GM18867 (cell line): ENCODE measurements around the gene LRRC4B.

Experiments used
- ATAC-seq: cut with Tn5 transposase; IDR thresholded peaks from one replicate; pipeline ENCODE4 v1.9.1; 2021; ENCODE audit warnings: mild to moderate bottlenecking, moderate library complexity; ENCODE audit not compliant: unreplicated experiment

The LRRC4B gene

DNA sequence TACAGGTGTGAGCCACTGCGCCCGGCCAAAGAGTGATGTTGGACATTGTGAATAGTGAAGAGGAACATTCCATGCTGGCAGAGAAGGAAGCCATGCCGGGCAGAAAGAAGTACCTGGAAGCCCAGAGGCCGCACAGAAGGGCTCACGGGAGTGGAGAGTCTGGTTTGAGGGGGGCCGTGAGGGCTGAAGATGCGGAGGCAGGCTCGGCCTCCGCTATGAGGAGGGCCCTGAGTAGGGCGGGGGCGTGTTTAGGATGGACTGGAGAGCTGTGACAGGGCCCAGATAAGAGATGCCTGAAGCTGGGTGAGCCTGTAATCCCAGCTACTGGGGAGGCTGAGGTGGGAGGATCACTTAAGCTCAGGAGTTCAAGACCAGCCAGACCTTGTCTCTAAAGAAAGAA, 58.9 kb downstream of the LRRC4B start:
- ATAC-seq, result no peak

DNA sequence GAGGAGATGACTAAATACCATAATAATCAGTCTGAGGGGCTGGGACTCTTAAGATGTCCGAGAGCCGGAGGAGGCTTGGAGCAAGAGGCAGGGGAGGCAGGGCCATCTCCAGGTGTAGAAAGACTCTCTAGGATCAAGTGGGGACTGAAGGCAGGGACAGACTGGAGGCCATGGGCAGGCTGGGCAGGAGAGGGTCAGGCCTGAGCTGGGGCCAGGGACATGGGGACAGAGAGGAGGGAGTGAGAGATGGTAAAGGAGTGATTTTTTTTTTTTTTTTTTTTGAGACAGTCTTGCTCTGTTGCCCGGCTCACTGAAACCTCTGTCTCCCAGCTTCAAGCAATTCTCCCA, 59.4 kb downstream of the LRRC4B start:
- no peak for ATAC-seq

DNA sequence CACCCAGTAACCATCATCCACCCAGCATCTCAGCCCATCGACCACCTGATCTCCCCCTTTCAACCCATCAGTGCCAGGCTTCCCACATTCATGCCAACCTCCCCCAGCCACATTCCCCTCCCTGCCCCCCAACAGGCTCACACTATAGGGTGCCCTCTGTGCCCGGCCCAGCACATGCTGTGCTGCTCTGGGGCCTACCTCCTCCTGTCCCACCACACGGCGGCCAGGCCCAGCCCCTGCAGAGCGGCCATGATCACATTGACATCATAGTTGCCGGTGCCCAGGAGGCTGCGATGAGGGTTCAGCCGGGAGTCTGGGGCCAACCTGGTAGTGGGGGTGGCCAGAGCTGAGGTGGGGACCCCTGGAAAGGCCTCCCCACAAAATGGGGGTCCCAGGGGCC, 60.9 kb downstream of the LRRC4B start:
- ATAC-seq, result no peak

DNA sequence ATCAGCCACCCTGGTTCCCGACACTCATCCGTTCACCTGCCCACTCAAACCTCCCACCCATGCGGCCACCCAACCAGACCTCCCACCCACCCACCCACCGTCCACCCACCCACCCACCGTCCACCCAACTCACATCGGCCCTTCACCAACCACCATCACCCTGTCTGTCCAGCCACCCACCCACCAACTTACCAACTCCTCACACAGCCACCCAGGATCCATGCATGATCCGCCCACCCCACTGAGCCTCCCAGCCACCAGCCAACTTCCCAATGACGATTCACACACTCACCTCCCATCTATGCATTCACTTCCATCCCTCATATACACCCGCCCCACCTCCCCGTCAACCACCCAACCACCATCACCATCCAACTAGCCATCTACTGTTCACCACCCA, 61.5 kb downstream of the LRRC4B start:
- ATAC-seq, result no peak

DNA sequence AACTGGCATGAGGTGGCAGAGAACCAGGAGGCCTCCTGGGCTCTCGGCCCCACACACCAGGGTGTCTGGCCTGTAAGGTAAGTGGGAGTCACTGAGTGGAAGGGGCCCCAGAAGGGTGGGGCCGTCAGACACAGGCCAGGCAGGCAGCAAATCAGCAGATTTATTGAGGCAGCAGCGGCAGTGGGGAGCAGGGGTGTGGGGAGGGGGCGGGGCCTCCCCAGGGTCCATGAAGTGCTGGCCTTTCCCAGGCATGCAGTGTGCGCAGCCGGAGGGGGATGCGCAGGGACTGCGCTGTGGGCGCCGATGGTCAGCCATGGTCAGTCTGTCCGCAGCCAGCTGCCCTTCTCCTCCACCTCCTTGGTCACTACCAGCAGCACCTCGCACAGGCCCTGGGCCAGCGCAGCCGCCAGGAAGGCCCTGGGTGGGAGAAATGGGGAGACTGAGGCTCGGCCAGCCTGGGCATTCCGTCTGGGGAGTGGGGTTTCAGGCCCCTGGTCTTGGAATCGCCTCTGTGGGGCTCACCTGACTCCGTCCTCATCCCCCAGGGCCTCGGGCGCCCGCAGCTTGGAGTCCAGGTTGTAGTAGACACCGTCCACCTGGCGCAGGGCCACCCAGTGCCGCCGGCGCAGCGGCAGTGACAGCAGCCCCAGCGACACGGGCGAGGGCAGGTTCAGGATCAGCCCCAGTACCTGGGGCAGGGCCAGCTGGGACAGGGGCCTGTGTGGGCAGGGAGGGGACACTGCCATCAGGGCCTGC, 62.2 kb downstream of the LRRC4B start:
- ATAC-seq, result no peak

DNA sequence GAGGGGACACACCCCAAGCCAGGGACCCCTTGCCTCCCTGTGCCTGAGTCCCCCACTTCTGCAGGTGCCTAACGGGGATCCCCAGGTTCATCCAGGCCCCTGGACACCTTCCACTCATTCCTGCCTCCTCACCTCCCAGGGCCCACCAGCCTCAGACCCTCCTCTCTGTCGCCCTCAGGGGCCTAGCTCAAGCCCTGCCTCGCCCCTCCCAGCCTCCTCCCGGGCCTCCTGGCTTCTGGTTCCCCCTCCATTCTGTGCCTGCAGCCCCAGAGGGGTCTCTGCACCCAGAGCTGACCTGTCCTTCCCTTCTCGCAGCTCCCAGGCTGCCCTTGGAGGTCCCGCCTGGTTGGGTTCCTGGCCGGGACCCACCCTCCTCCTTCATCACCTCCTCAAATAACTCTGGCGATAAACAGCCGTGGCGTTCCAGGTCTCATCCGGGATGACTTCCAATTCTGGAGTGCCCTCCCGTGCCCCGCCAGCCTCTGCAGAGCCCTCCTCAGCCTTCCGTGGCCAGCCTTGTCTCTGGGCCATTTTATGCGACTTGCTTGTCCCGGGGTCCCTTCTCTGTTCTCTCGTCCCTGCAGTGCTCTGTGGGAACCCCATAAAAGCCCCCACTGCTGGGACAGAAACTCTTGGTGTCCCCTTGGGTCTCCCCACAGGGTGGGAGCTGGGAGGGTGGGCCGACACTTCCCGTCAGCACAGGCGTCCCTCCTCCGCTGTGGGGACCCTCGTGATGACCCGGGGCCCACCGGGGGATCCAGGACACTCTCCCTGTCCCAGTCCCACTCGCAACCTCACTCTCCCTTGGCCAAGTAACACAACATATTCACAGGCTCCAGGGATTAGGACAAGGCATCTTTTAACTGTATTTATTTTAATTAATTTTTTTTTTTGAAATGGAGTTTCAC, 66.4 kb downstream of the LRRC4B start:
- ATAC-seq, result no peak

DNA sequence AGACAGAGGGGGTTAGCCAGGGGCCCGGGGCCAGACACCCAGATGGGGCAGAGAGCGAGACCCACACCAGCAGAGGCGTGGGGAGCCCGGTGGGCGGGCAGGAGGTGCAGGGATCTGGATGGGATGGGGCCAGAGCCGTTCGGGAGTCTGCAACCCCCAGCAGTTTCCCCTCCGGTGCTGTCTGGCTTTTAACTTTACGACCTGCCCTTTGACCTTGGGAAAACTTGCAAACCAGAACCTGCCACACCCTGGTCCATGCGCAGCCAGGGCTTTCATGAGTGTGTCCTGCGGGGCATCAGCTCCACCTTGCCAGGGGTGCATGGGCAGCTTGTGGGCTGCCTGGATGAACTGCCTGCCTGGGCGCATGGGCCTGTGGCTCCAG, 67.1 kb downstream of the LRRC4B start:
- no peak for ATAC-seq

DNA sequence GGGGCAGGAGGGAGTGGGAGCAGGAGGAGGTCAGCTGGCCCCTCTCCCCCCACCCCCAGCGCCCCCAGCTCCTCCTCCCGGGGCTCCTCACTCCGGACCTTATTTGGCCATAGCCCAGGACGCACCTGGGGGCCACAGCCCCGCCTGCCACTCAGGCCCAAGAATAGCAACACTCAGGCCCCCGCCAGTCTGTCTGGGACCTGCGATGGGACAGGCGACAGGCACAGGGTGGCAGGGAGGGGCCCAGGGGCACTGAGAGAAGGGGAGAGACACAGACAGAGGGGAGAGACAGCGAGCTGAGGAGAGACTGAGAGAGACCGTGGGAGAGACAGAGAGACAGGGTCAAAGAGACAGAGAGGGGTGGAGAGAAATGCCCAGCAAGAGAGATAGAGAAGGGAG, 67.5 kb downstream of the LRRC4B start:
- no peak for ATAC-seq

DNA sequence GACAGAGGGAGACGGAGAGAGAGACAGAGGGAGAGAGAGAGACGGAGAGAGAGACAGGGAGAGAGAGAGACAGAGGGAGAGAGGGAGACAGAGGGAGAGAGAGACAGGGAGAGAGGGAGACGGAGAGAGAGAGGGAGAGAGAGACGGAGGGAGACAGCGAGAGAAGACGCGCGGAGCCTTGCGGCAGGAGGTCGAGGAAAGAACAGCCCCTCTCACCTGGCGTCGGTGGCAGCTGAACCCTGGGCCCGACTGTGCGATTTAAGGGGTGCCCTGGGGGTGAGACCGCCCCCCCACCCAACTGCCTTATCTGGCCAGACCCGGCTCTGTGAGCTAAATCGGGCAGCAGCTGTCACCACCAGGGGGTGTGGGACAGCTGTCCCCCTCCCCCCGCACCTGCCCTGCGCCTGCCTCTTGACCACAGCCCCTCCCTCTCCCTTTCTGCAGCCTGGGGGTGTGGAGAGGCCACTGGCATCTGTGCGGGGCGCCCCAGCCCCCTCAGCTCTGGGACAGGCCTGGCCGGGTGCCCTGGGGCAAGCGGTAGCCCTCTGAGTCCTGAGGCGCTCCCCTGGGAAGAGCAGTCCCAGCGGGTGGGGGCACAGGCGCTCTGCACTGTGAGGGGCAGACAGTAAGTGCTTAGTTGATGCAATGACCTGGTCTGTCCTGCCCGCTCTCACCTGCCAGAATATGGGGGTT, 68.0 kb downstream of the LRRC4B start:
- no peak for ATAC-seq

DNA sequence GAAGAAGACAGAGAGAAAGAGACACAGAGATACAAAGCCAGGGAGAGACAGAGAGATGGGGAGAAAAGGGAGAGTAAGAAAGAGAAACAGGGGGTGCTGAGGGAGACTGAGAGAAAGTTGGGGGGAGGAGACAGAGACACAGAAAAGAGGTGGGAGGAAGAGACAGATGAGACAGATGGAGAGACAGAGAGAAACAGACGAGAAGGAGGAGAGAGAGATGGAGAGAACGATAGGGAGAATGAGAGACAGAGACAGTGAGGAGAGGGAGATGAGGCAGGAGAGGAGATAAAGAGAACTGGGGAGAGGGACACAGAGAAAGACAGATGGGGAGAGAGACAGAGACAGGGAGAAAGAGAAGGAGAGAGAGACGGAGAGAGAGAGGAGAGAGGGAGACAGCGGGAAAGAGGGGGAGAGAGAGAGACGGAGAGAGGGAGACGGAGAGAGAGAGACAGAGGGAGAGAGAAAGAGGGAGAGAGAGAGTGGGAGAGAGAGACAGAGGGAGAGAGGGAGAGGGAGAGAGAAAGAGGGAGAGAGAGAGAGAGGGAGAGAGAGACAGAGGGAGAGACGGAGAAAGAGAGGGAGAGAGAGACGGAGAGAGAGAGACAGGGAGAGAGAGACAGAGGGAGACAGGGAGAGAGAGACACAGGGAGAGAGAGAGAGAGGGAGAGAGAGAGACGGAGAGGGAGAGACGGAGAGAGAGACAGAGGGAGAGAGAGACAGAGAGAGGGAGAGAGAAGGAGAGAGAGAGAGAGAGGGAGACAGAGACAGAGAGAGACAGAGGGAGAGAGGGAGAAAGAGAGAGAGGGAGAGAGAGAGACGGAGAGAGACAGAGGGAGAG, 69.8 kb downstream of the LRRC4B start:
- ATAC-seq, result no peak

DNA sequence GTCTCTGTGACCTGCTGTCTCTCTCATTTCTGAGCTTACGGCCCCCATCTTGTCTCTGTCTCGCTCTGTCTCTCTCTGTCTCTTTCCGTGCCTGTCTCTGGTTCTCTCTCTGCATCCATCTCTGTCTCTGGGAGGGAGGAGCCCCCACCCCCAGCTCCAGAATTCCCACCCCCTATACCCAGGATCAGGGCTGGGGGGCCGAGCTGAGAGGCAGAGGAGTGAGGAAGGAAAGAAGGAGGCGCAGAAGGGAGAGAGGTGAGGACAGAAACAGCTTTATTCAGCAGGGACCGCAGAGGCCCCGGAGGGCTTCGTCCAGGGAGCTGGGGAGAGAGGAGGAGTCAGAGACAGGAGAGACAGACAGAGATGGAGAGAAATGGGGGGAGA, 71.2 kb downstream of the LRRC4B start:
- no peak for ATAC-seq

DNA sequence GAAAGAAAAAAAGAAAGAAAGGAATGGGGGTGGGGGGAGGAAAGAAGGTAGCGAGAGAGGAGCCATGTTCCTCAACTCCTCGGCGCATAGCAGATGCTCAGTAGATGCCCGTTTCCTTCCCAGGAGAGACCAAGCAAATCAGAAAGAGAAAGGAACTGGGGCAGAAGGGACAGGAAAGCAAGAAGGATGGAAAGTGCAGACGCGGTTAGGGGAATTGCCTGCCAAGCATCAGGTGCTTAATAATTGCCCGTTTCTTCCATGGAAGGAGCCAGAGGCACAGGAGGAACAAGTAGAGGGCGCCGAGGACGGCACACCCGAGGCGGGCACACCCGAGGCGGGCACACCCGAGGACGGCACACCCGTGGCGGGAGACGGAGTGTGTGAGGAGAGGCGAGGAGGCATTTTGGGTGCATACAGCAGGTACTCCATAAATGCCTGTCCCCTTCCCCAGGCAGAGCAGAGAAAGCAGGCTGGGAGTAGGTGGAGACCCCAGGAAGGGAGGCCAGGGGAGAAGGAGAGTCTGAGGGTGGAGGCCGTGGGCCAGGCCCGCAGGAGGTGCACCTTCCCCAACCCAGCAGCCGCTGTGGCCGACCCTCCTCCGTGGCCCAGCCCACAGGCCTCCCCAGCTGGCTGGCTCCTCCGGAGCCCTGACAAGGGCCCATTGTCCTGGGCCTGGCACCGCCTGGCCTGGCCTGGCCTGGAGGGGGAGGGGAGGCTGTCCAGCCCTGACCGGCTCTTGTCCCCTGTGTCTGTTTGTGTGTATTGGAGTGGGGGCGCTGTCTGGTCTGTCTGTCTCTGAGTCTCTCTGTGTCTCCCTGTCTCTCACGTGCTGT, 71.8 kb downstream of the LRRC4B start:
- ATAC-seq, result no peak

DNA sequence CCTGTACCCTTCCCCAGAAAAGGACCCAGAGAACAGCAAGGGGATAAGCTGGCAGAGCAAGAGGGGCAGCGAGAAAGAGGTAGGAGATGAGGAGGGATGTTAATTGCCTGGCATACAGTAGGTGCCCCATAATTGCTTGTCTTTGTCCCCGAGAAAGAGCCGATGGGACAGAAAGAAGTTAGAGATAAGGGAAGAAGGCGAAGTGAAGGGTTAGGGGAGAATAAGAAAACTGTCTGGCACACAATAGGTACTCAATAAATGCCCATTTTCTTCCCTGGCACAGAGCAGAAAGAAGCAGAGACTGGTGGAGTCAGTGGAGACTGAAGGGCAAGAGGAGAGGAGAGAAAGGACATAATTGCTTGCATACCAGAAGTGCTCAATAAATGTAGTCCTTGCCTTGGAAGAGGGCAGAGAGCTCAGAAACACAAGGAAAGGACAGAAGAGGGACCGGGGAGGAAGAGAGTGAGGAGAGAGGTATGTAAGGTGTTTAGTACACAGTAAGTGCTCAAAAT, 73.2 kb downstream of the LRRC4B start:
- no peak for ATAC-seq

DNA sequence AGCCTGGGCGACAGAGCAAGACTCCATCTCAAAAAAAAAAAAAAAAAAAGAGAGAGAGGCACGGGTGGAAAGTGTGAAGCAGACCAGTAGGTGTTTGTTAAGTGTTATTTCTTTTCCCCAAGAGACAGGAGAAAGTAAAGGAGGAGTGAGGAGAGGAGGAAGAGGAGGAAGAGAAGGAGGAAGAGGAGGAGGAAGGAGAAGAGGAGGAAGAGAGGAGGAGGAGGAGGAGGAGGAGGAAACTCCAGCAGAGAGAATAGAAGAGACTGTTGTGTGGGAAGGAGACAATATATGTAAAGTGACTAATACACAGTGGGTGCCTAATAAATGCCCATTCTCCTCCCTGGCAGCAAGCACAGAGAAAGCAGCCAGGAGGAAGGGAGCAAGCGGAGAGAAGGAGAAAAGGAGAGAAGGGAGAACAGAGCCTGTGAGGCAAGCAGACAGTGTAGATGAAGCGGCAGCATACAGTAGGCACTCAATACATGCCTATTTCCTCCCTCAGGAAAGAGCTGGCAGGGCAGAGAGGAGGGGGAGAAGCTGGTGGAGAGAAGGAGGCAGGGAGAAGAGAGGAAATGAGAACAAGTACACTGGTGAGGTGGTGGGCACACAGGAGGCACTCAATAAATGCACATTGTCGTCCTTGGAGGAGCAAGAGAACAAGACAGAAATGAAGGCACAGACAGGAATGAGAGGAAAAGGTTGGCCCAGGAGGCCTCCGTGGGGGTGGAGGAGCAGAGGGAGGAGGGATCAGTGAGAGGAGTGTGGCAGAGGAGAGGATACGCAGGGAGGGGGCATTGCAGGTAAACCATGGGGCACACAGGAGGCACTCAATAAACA, 73.8 kb downstream of the LRRC4B start:
- ATAC-seq, result no peak

DNA sequence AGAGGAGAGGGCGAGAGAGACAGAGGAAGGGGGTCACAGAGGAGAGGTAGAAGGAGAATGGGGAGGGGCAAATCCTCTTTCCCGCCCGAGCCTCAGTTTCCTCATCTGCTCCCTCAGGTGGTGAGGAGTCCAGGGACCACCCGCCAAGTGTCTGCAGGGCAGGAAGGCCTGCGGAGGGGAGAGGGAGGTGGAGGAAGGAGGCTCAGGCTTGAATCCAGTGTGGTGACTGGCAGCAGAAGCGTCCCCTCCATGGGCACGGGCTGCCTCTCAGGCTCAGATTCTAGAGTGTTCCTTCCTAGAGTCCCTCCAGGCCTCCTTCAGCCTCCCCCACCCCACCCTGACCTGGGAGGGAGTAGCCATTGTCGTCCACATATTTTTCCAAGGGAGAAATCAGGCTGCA, 75.1 kb downstream of the LRRC4B start:
- ATAC-seq, result no peak

DNA sequence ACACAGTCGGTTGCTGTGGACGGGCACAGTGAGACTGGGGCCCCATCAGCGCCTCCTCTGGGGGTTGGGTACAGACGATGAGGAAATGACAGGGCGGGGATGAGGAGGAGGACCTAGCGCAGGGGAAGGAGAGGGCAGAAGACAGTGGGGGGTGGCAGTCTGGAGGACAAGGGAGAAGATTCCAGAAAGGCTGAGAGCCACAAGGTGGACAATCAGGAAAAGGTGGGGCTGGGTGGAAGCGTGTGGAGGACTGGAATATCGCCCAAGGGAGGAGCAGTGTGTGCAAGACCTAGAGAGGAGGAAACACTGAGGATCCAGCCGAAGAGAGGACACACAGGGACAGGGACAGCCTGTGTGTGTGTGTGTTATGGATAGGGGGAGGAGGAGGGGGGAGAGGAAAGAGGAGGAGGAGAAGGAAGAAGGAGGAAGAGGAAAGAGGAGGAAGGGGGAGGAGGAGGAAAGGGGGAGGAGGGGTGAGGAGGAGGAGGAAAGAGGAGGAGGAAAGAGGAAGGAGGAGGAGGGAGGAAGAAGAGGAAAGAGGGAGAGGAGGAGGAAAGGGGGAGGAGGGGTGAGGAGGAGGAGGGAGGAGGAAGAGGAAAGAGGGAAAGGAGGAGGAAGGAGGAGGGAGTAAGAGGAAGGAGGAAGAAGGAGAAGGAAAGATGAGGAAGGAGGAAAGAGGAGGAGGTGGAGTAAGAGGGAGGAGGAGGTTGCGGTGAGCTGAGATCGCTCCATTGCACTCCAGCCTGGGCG, 75.8 kb downstream of the LRRC4B start:
- ATAC-seq, result no peak

DNA sequence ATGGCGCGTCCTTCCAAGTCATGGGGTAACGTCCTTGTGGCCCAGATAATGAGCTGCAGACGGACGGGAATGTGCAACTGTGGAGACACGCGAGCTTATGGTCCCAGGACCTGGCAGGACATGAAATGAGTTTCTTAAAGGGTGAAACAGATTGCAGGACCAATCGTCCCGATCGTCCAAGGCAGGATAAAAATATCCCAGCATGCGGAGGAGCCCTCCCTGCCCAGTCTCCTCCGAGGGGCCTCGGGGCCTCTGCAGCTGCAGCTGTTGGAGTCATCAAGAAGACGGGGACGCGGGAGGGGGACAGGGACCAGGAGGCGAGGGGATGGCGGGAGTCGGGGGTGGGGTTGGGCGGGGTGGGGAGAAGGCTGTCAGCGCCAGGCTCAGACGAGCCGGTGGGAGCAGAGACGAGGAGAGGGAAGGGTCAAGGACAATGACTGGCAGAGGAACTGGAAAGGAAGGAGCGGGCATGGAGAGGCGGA, 77.2 kb downstream of the LRRC4B start:
- ATAC-seq, result no peak

DNA sequence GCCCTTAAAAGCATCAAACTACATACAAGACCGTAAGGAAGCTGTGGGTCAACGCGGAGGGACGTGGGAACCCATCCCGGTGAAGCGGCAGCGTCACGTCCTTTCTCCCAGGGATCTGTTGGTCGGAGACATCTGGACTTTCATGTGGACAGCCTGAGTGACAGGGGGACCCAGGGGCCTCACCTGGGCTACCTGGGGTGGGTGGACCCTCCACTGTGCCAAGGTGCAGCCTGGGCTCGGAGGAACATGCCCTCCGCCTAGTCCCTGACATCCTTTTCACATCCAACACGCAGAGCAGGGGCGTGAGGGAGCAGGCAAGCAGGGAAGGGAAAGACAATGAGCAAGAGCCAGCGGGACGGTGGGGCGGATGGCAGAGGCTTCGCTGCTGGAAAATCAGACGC, 77.8 kb downstream of the LRRC4B start:
- ATAC-seq, result no peak
